Uterus (tissue), 2 donors: ENCODE data around the gene TYRO3.

Experiments used
- POLR2A ChIP-seq, 2 donors: fragments of 450-650 bp; IDR thresholded peaks; one replicate each; pipeline ENCODE4 v1.6.1; 2016; ENCODE audit warnings: antibody characterized with exemption in 2 of 2, mild to moderate bottlenecking in 1 of 2, moderate library complexity in 1 of 2
- TF ChIP-seq, protein P1 (sequence below), 4 experiments: fragments of 200-600 bp in 2 of 4; fragments of 450-650 bp in 2 of 4; sonication (generic) in 2 of 4; IDR thresholded peaks; one replicate each; pipeline ENCODE4 v1.5.1; 2016 to 2019; ENCODE audit warnings: antibody characterized with exemption in 4 of 4, mild to moderate bottlenecking in 2 of 4, moderate library complexity in 1 of 4

GRCh38 chr15:41597787-41598186 is 38.8 kb downstream of the TYRO3 start:
- TF ChIP-seq, protein P1, sequence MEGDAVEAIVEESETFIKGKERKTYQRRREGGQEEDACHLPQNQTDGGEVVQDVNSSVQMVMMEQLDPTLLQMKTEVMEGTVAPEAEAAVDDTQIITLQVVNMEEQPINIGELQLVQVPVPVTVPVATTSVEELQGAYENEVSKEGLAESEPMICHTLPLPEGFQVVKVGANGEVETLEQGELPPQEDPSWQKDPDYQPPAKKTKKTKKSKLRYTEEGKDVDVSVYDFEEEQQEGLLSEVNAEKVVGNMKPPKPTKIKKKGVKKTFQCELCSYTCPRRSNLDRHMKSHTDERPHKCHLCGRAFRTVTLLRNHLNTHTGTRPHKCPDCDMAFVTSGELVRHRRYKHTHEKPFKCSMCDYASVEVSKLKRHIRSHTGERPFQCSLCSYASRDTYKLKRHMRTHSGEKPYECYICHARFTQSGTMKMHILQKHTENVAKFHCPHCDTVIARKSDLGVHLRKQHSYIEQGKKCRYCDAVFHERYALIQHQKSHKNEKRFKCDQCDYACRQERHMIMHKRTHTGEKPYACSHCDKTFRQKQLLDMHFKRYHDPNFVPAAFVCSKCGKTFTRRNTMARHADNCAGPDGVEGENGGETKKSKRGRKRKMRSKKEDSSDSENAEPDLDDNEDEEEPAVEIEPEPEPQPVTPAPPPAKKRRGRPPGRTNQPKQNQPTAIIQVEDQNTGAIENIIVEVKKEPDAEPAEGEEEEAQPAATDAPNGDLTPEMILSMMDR (IDR thresholded peaks at IDR 0.05): no peak
- TF ChIP-seq POLR2A (IDR thresholded peaks at IDR 0.05): no peak
